Measurements from ENCODE around the gene TDRD3.

The TDRD3 gene

GRCh38 chr13:60604058-60604457 lies 207.0 kb downstream of the TDRD3 start:
- Histone ChIP-seq H3K27me3 (ENCODE audit: low read length) (no peaks in the 10 kb centered on the region), H3F3A (ENCODE audit: insufficient read depth) (no peaks in the 10 kb centered on the region), H3K79me2 (ENCODE audit: insufficient read depth, low read length) (no peaks in the 10 kb centered on the region), H3K9ac (ENCODE audit: low read length) (no peak overlapping the region), H3K4me2 (ENCODE audit: low read depth, low read length, poor library complexity, severe bottlenecking) (no peak overlapping the region), H3K27ac (ENCODE audit: low read depth, low read length) (no peak overlapping the region), H3K36me3 (ENCODE audit: low read length) (no peaks in the 10 kb centered on the region), H4K20me1 (ENCODE audit: low read depth, low read length) (no peaks in the 10 kb centered on the region), H3K4me3 (ENCODE audit: insufficient read depth, low read length, poor library complexity, severe bottlenecking) (no peak overlapping the region), H3K9me2 (replicated peaks; ENCODE audit: insufficient read depth, low read length) (no peaks in the 10 kb centered on the region), H3K9me3 (ENCODE audit: insufficient read depth, low read length) (no peaks in the 10 kb centered on the region), H2AFZ (ENCODE audit: low read depth, low read length, severe bottlenecking) (no peak overlapping the region)
- TF ChIP-seq CTCF (IDR thresholded peaks at IDR 0.05; ENCODE audit: insufficient read depth, low read length, poor library complexity, severe bottlenecking) = no peak
- TF ChIP-seq EZH2phosphoT487 (conservative IDR thresholded peaks at IDR 0.05; ENCODE audit: low read length) = no peak

GRCh38 chr13:60608954-60609353 lies 211.9 kb downstream of the TDRD3 start:
- Histone ChIP-seq H2AFZ (ENCODE audit: low read depth, low read length, severe bottlenecking) (no peak overlapping the region), H3K4me3 (ENCODE audit: insufficient read depth, low read length, poor library complexity, severe bottlenecking) (no peak overlapping the region), H3K36me3 (ENCODE audit: low read length) (no peaks in the 10 kb centered on the region)

GRCh38 chr13:60611523-60611922 lies 214.5 kb downstream of the TDRD3 start:
- Histone ChIP-seq H3F3A (ENCODE audit: insufficient read depth) (no peaks in the 10 kb centered on the region), H3K4me3 (ENCODE audit: insufficient read depth, low read length, poor library complexity, severe bottlenecking) (no peak overlapping the region), H3K79me2 (ENCODE audit: insufficient read depth, low read length) (no peaks in the 10 kb centered on the region), H3K36me3 (ENCODE audit: low read length) (no peaks in the 10 kb centered on the region), H3K9me3 (ENCODE audit: insufficient read depth, low read length) (no peaks in the 10 kb centered on the region), H4K20me1 (ENCODE audit: low read depth, low read length) (no peaks in the 10 kb centered on the region), H3K9ac (ENCODE audit: low read length) (no peak overlapping the region), H3K27ac (ENCODE audit: low read depth, low read length) (no peak overlapping the region), H3K27me3 (ENCODE audit: low read length) (no peaks in the 10 kb centered on the region), H3K9me2 (replicated peaks; ENCODE audit: insufficient read depth, low read length) (no peaks in the 10 kb centered on the region), H2AFZ (ENCODE audit: low read depth, low read length, severe bottlenecking) (no peak overlapping the region), H3K4me2 (ENCODE audit: low read depth, low read length, poor library complexity, severe bottlenecking) (no peak overlapping the region)
- no peak for TF ChIP-seq CTCF (IDR thresholded peaks at IDR 0.05; ENCODE audit: insufficient read depth, low read length, poor library complexity, severe bottlenecking)
- TF ChIP-seq EZH2phosphoT487 (conservative IDR thresholded peaks at IDR 0.05; ENCODE audit: low read length) = no peak

More at GRCh38 chr13:60608954-60609353, 211.9 kb downstream of the TDRD3 start:
- Histone ChIP-seq H3K4me2 (ENCODE audit: low read depth, low read length, poor library complexity, severe bottlenecking) (no peak overlapping the region), H3K9me3 (ENCODE audit: insufficient read depth, low read length) (no peaks in the 10 kb centered on the region), H3K27me3 (ENCODE audit: low read length) (no peaks in the 10 kb centered on the region), H3K9me2 (replicated peaks; ENCODE audit: insufficient read depth, low read length) (no peaks in the 10 kb centered on the region), H3K27ac (ENCODE audit: low read depth, low read length) (no peak overlapping the region), H4K20me1 (ENCODE audit: low read depth, low read length) (no peaks in the 10 kb centered on the region), H3F3A (ENCODE audit: insufficient read depth) (no peaks in the 10 kb centered on the region), H3K79me2 (ENCODE audit: insufficient read depth, low read length) (no peaks in the 10 kb centered on the region), H3K9ac (ENCODE audit: low read length) (no peak overlapping the region)
- TF ChIP-seq EZH2phosphoT487 (conservative IDR thresholded peaks at IDR 0.05; ENCODE audit: low read length) (no peak), CTCF (IDR thresholded peaks at IDR 0.05; ENCODE audit: insufficient read depth, low read length, poor library complexity, severe bottlenecking) (no peak)
